HUES6 (cell line): ENCODE data around the gene CHM.

Experiments used
- H3K27ac ChIP-seq: 2 replicates; pipeline ENCODE4 v1.7.0; 2013; ENCODE audit warnings: low read depth, mild to moderate bottlenecking, low read length, inconsistent platforms
- H3K27me3 ChIP-seq: 2 replicates; pipeline ENCODE4 v1.6.1; 2013; ENCODE audit warnings: low read length; ENCODE audit not compliant: control insufficient read depth, insufficient read depth
- H3K36me3 ChIP-seq: 2 replicates; pipeline ENCODE4 v1.6.1; 2013; ENCODE audit warnings: low read length; ENCODE audit not compliant: control insufficient read depth, insufficient read depth
- H3K4me1 ChIP-seq: 2 replicates; pipeline ENCODE4 v1.6.1; 2013; ENCODE audit warnings: low read length; ENCODE audit not compliant: control insufficient read depth, insufficient read depth
- H3K4me3 ChIP-seq: 2 replicates; pipeline ENCODE4 v1.5.1; 2013; ENCODE audit warnings: low read depth, low read length
- H3K9ac ChIP-seq: one replicate; pipeline ENCODE4 v1.6.1; 2013; ENCODE audit warnings: mild to moderate bottlenecking, low read length
- H3K9me3 ChIP-seq: 2 replicates; pipeline ENCODE4 v1.6.1; 2013; ENCODE audit warnings: low read depth, low read length; ENCODE audit not compliant: control insufficient read depth, insufficient read depth

Gene CHM

GRCh38 chrX:85815203-85815751 is 232.1 kb downstream of the CHM start:
- no peaks in the 10 kb centered on the region for H3K27me3 ChIP-seq
- no peaks in the 10 kb centered on the region for H3K36me3 ChIP-seq
- H3K4me3 ChIP-seq = no peak overlapping the region
- no peak overlapping the region for H3K9ac ChIP-seq
- H3K4me1 ChIP-seq = no peaks in the 10 kb centered on the region
- H3K9me3 ChIP-seq = peaks cover 46% of the 10 kb centered on the region
- no peak overlapping the region for H3K27ac ChIP-seq
